ENCODE measurements around the gene WDR5. TPM values are rescaled to one million over a fixed set of nuclear protein-coding genes. Genes with fewer than 3 reads are reported as not detected.

Gene WDR5
- total RNA-seq, 1 donor from 2014 or later: 16.1 TPM

GRCh38 chr9:134167530-134167931 is 31.6 kb downstream of the WDR5 start:
- no peaks in the 10 kb centered on the region for H3K36me3 ChIP-seq (ENCODE audit: control insufficient read depth, insufficient read depth, low read length)
- no peak for TF ChIP-seq CTCF (IDR thresholded peaks at IDR 0.05; ENCODE audit: insufficient read depth, low read length, severe bottlenecking)
- FAIRE-seq (no peak), DNase-seq (ENCODE audit: low read depth) (peak; percentile 15)
- no peak overlapping the region for H3K4me3 ChIP-seq (ENCODE audit: low read depth, low read length)
- H3K27me3 ChIP-seq (ENCODE audit: control insufficient read depth, insufficient read depth, low read length): no peaks in the 10 kb centered on the region

GRCh38 chr9:134168757-134169550 is 33.1 kb downstream of the WDR5 start:
- Histone ChIP-seq H3K36me3 (ENCODE audit: control insufficient read depth, insufficient read depth, low read length) (no peaks in the 10 kb centered on the region), H3K4me3 (ENCODE audit: low read depth, low read length) (no peak overlapping the region), H3K27me3 (ENCODE audit: control insufficient read depth, insufficient read depth, low read length) (no peaks in the 10 kb centered on the region)
- DNase-seq (ENCODE audit: low read depth) (no peak), FAIRE-seq (no peak)
- TF ChIP-seq CTCF (IDR thresholded peaks at IDR 0.05; ENCODE audit: insufficient read depth, low read length, severe bottlenecking): peak; percentile 19

- H3K27me3 ChIP-seq (ENCODE audit: control insufficient read depth, insufficient read depth, low read length): no peaks in the 10 kb centered on the region
- H3K4me3 ChIP-seq (ENCODE audit: low read depth, low read length): no peak overlapping the region
- no peaks in the 10 kb centered on the region for H3K36me3 ChIP-seq (ENCODE audit: control insufficient read depth, insufficient read depth, low read length)
- no peak for DNase-seq (ENCODE audit: low read depth)
- FAIRE-seq: no peak
- no peak for TF ChIP-seq CTCF (IDR thresholded peaks at IDR 0.05; ENCODE audit: insufficient read depth, low read length, severe bottlenecking)
These were observed 34.0 kb downstream of the WDR5 start for GRCh38 chr9:134169724-134170401.

GRCh38 chr9:134170532-134171315 is 34.8 kb downstream of the WDR5 start:
- no peak for FAIRE-seq
- TF ChIP-seq CTCF (IDR thresholded peaks at IDR 0.05; ENCODE audit: insufficient read depth, low read length, severe bottlenecking): no peak
- no peak overlapping the region for H3K4me3 ChIP-seq (ENCODE audit: low read depth, low read length)
- DNase-seq (ENCODE audit: low read depth): no peak
- no peaks in the 10 kb centered on the region for H3K36me3 ChIP-seq (ENCODE audit: control insufficient read depth, insufficient read depth, low read length)
- no peaks in the 10 kb centered on the region for H3K27me3 ChIP-seq (ENCODE audit: control insufficient read depth, insufficient read depth, low read length)

- Histone ChIP-seq H3K36me3 (ENCODE audit: control insufficient read depth, insufficient read depth, low read length) (no peaks in the 10 kb centered on the region), H3K27me3 (ENCODE audit: control insufficient read depth, insufficient read depth, low read length) (peaks cover 4% of the 10 kb centered on the region), H3K4me3 (ENCODE audit: low read depth, low read length) (no peak overlapping the region)
- no peak for TF ChIP-seq CTCF (IDR thresholded peaks at IDR 0.05; ENCODE audit: insufficient read depth, low read length, severe bottlenecking)
- no peak for FAIRE-seq
- DNase-seq (ENCODE audit: low read depth): peak; percentile 14
These were observed 35.7 kb downstream of the WDR5 start for GRCh38 chr9:134171316-134172197.
